ENCODE results near the gene PHC2. TPM values are rescaled to one million over a fixed set of nuclear protein-coding genes. Genes with fewer than 3 reads are reported as not detected.

PHC2 gene
- total RNA-seq, 1 donor from 2014 or later = 135 TPM

GRCh38 chr1:33435096-33435820 is 4.4 kb upstream of the PHC2 start:
- Mint-ChIP-seq H3K9me3 (ENCODE audit: low read depth) (no peaks in the 10 kb centered on the region), H3K4me3 (ENCODE audit: low read depth) (no peak overlapping the region), H3K36me3 (ENCODE audit: insufficient read depth) (no peaks in the 10 kb centered on the region), H3K27me3 (no peaks in the 10 kb centered on the region), H3K27ac (no peak overlapping the region), H3K4me1 (ENCODE audit: low read depth) (peaks cover 19% of the 10 kb centered on the region)
- DNase-seq (ENCODE audit: low spot score, unreplicated experiment) = no peak
- TF ChIP-seq CTCF (IDR thresholded peaks at IDR 0.05; ENCODE audit: unreplicated experiment) = no peak

DNA sequence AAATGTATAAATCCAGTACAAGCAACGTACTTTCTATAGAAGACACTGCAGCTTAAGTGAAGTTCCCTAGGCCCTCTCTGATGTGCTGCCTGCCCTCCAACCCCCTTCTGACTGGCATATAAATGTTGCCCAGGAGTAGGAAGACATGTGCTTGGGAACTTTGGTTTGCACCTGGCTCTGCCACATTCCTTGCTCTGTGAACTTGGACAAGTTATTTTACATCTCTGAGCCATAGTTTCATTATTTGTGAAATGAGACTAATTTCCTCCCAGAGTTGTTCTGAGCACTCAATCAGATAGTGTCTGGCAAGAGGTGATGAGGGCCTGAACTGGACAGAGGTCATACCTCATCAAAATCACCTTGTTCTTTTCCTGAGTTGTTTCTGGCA is 3.5 kb upstream of the PHC2 start:
- H3K4me3 Mint-ChIP-seq (ENCODE audit: low read depth) = no peak overlapping the region
- H3K27ac Mint-ChIP-seq = no peak overlapping the region
- TF ChIP-seq CTCF (IDR thresholded peaks at IDR 0.05; ENCODE audit: unreplicated experiment) = no peak
- no peaks in the 10 kb centered on the region for H3K36me3 Mint-ChIP-seq (ENCODE audit: insufficient read depth)
- H3K4me1 Mint-ChIP-seq (ENCODE audit: low read depth) = peaks cover 16% of the 10 kb centered on the region
- H3K9me3 Mint-ChIP-seq (ENCODE audit: low read depth) = no peaks in the 10 kb centered on the region
- H3K27me3 Mint-ChIP-seq = no peaks in the 10 kb centered on the region
- no peak for DNase-seq (ENCODE audit: low spot score, unreplicated experiment)

DNA sequence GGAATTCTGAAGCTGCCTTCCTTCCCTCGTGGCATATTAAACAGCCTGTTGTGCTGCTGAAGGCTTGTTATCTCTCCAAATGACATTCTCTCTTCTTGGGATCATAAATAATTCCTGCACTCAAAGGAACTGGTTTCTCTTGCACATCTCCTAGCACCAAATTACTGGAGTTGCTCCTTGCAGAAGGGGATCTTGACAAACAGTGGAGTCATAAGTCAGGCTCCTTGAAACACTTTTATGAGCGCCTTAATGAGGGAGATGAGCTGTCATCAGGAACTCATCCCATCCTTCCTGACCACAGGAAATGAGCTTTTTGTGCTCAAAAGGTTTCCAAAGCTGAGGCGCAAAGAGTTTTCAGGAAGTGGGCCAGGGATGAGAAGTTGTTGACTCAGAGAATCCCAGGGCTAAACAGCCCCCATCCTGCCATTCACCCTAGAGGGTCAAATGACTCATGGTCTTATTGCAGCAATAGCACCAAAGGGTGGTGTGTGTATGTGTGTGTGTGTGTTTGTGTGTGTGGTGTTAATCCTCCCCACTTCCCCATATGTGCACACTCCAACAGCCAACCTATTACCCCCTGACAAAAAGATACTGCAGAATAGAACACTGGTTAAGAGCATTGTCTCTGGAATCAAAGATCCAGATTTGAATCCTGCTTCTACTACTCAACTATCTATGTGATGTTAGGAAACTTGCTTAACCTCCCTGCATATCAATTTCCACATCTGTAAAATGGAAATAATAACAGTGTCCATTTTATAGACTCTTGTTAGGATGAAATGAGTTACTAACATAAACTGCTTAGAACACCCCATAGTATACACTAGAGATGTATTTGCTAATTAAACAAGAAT is 2.8 kb upstream of the PHC2 start:
- no peak overlapping the region for H3K27ac Mint-ChIP-seq
- H3K4me1 Mint-ChIP-seq (ENCODE audit: low read depth) = peaks cover 16% of the 10 kb centered on the region
- no peaks in the 10 kb centered on the region for H3K9me3 Mint-ChIP-seq (ENCODE audit: low read depth)
- TF ChIP-seq CTCF (IDR thresholded peaks at IDR 0.05; ENCODE audit: unreplicated experiment) = no peak
- DNase-seq (ENCODE audit: low spot score, unreplicated experiment) = no peak
- no peaks in the 10 kb centered on the region for H3K27me3 Mint-ChIP-seq
- no peaks in the 10 kb centered on the region for H3K36me3 Mint-ChIP-seq (ENCODE audit: insufficient read depth)
- H3K4me3 Mint-ChIP-seq (ENCODE audit: low read depth) = no peak overlapping the region

DNA sequence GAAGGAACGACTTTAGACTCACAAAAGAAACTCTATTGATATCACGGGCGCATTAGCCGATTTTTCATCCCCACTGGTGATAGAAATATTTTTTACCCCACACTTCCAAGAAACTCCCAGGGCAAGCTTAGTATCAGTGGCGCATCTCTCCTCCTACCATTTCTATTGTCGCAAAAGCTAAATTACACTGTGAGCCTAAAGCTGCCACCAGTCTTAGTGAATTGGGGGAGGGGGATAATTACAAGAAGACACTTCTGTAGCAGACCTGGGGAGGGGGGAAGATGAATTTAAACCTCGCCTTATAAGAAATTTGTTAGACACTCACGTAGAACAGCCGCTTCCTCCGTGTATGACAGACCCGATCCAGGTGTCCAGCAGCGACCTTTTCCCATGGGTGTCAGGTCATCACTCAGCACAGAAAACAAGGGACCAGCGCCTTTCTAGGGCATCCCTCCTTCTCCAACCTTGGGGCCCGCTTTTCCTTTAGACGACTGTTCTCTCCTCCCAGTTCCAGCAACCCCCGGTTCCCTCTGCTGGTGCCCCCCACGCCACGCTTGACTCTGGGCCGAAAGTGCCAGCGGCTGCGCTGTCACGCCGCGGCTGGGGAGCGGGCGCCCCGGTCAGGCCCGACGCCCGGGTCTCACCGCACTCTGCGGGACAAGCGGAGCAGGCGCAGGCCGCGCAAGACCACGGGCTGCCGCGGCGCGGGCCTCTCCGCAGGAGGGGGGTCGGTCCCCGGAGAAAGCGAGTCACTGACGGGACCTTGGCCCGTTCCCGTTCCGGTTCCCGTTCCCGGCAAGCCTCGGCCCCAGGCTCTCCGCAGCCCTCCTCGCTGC is 821 bp downstream of the PHC2 start:
- H3K27ac Mint-ChIP-seq = no peak overlapping the region
- no peaks in the 10 kb centered on the region for H3K4me1 Mint-ChIP-seq (ENCODE audit: low read depth)
- peak; percentile 32 for DNase-seq (ENCODE audit: low spot score, unreplicated experiment)
- H3K27me3 Mint-ChIP-seq = no peaks in the 10 kb centered on the region
- H3K4me3 Mint-ChIP-seq (ENCODE audit: low read depth) = no peak overlapping the region
- H3K36me3 Mint-ChIP-seq (ENCODE audit: insufficient read depth) = peaks cover 1% of the 10 kb centered on the region
- no peak for TF ChIP-seq CTCF (IDR thresholded peaks at IDR 0.05; ENCODE audit: unreplicated experiment)
- H3K9me3 Mint-ChIP-seq (ENCODE audit: low read depth) = no peaks in the 10 kb centered on the region

- no peak for DNase-seq (ENCODE audit: low spot score, unreplicated experiment)
- no peaks in the 10 kb centered on the region for H3K27me3 Mint-ChIP-seq
- no peak overlapping the region for H3K4me3 Mint-ChIP-seq (ENCODE audit: low read depth)
Measured at GRCh38 chr1:33429332-33429731, 1.6 kb downstream of the PHC2 start.

More at GRCh38 chr1:33429332-33429731, 1.6 kb downstream of the PHC2 start:
- Mint-ChIP-seq H3K36me3 (ENCODE audit: insufficient read depth) (peaks cover 1% of the 10 kb centered on the region), H3K4me1 (ENCODE audit: low read depth) (peaks cover 4% of the 10 kb centered on the region), H3K9me3 (ENCODE audit: low read depth) (no peaks in the 10 kb centered on the region), H3K27ac (no peak overlapping the region)
- TF ChIP-seq CTCF (IDR thresholded peaks at IDR 0.05; ENCODE audit: unreplicated experiment) = no peak

Measured in progenitor cell of endocrine pancreas (in vitro differentiated cells).